SK-N-SH (cell line): ENCODE data around the gene MCF2L2. TPM values are rescaled to one million over a fixed set of nuclear protein-coding genes. Genes with fewer than 3 reads are reported as not detected.

ENCODE experiments used
- CTCF ChIA-PET: fragments of 300-600, 350-600 bp; formaldehyde crosslinking; extraction: SDS; loops from one replicate; lab custom pipeline; 2021; lab: Yijun Ruan, JAX
- POLR2A ChIA-PET: fragments of 350-600 bp; sonication (Branson Sonifier 250); formaldehyde crosslinking; extraction: SDS; loops from one replicate; lab custom pipeline; 2020; ENCODE audit warnings: antibody characterized with exemption, inconsistent platforms; lab: Yijun Ruan, JAX
- DNase-seq: peaks from one replicate; pipeline ENCODE4 v3.0.0; 2012
- H2AFZ ChIP-seq: fragments of 200-600 bp; sonication (generic); 2 replicates; pipeline ENCODE4 v1.8.1; 2016; ENCODE audit warnings: antibody characterized with exemption, mild to moderate bottlenecking, low read depth
- H3F3A ChIP-seq: fragments of 200-600 bp; sonication (generic); replicated peaks from 2 replicates; pipeline ENCODE3; 2016; ENCODE audit warnings: antibody characterized with exemption, mild to moderate bottlenecking; ENCODE audit not compliant: insufficient read depth
- H3K27ac ChIP-seq, 2 experiments: fragments of 200-500 bp in 1 of 2; fragments of 200-600 bp in 1 of 2; sonication (Bioruptor generic) in 1 of 2; sonication (generic), shearing (Covaris generic) in 1 of 2; 2 replicates each; pipeline versions ENCODE4 v1.5.1 to v1.6.1; 2014 to 2016; ENCODE audit warnings: low read depth in 2 of 2, inconsistent platforms in 1 of 2, low read length in 1 of 2, mild to moderate bottlenecking in 1 of 2, mixed read lengths in 1 of 2
- H3K27me3 ChIP-seq: fragments of 200-600 bp; sonication (generic), shearing (Covaris generic); 2 replicates; pipeline ENCODE4 v1.6.1; 2016; ENCODE audit warnings: mixed run types; ENCODE audit not compliant: insufficient read depth
- H3K36me3 ChIP-seq, 2 experiments: fragments of 200-500 bp in 1 of 2; fragments of 200-600 bp in 1 of 2; sonication (Bioruptor generic) in 1 of 2; sonication (generic) in 1 of 2; replicated peaks in 1 of 2; 2 replicates each; pipeline versions ENCODE3 to v1.5.1; 2014 to 2016; ENCODE audit warnings: low read length in 1 of 2, mild to moderate bottlenecking in 1 of 2; ENCODE audit not compliant: insufficient read depth in 2 of 2, control insufficient read depth in 1 of 2
- H3K4me1 ChIP-seq, 2 experiments: fragments of 200-500 bp in 1 of 2; fragments of 200-600 bp in 1 of 2; sonication (Bioruptor generic) in 1 of 2; sonication (generic), shearing (Covaris generic) in 1 of 2; 2 replicates each; pipeline versions ENCODE4 v1.5.1 to v1.6.1; 2014 to 2016; ENCODE audit warnings: low read depth in 1 of 2, low read length in 1 of 2, mixed run types in 1 of 2; ENCODE audit not compliant: insufficient read depth in 2 of 2, control insufficient read depth in 1 of 2
- H3K4me2 ChIP-seq: fragments of 200-600 bp; sonication (generic), shearing (Covaris generic); 2 replicates; pipeline ENCODE4 v1.6.1; 2017; ENCODE audit warnings: mixed run types
- H3K4me3 ChIP-seq, 2 experiments: fragments of 200-500 bp in 1 of 2; fragments of 200-600 bp in 1 of 2; sonication (Bioruptor generic) in 1 of 2; sonication (generic), shearing (Covaris generic) in 1 of 2; 2 replicates each; pipeline versions ENCODE4 v1.5.1 to v1.8.1; 2014 to 2016; ENCODE audit warnings: low read depth in 2 of 2, inconsistent platforms in 1 of 2, low read length in 1 of 2, mild to moderate bottlenecking in 1 of 2, mixed read lengths in 1 of 2, moderate library complexity in 1 of 2
- H3K79me2 ChIP-seq: fragments of 200-600 bp; sonication (generic); 2 replicates; pipeline ENCODE4 v1.8.1; 2017; ENCODE audit warnings: mild to moderate bottlenecking; ENCODE audit not compliant: insufficient read depth
- H3K9ac ChIP-seq: fragments of 200-600 bp; sonication (generic); 2 replicates; pipeline ENCODE4 v1.6.1; 2017; ENCODE audit warnings: mixed run types
- H3K9me2 ChIP-seq: fragments of 200-600 bp; sonication (generic); 2 replicates; pipeline ENCODE4 v1.6.1; 2017; ENCODE audit warnings: mixed run types
- H3K9me3 ChIP-seq: fragments of 200-600 bp; sonication (generic); 2 replicates; pipeline ENCODE4 v1.6.1; 2017; ENCODE audit warnings: mixed run types, mild to moderate bottlenecking, moderate library complexity
- H4K20me1 ChIP-seq: fragments of 200-600 bp; sonication (generic); 2 replicates; pipeline ENCODE4 v1.6.1; 2017; ENCODE audit warnings: mild to moderate bottlenecking, mixed run types; ENCODE audit not compliant: insufficient read depth
- EP300 ChIP-seq, 2 experiments: IDR thresholded peaks; 2 replicates each; pipeline versions ENCODE4 v1.4.0 to v1.6.1; 2012; ENCODE audit warnings: borderline replicate concordance in 1 of 2, low read depth in 1 of 2, low read length in 1 of 2
- FOSL2 ChIP-seq: IDR thresholded peaks from 2 replicates; pipeline ENCODE4 v1.4.0; 2012; ENCODE audit warnings: low read depth, mild to moderate bottlenecking, moderate library complexity, borderline replicate concordance
- FOXJ3 ChIP-seq: sonication (generic); formaldehyde crosslinking; IDR thresholded peaks from 2 replicates; pipeline ENCODE4 v1.5.1; 2020; ENCODE audit warnings: mild to moderate bottlenecking, missing genetic modification reagents
- FOXM1 ChIP-seq: IDR thresholded peaks from 2 replicates; pipeline ENCODE4 v1.4.0; 2012; ENCODE audit warnings: low read depth, mild to moderate bottlenecking
- GABPA ChIP-seq: IDR thresholded peaks from 2 replicates; pipeline ENCODE4 v1.4.0; 2012; ENCODE audit warnings: low read depth, mild to moderate bottlenecking
- MXI1 ChIP-seq: IDR thresholded peaks from 2 replicates; pipeline ENCODE4 v1.6.1; 2012; ENCODE audit warnings: mild to moderate bottlenecking, low read depth, low read length, improper control_type of control experiment
- RAD21 ChIP-seq: IDR thresholded peaks from 2 replicates; pipeline ENCODE4 v1.6.1; 2012; ENCODE audit warnings: mild to moderate bottlenecking, low read length
- RCOR1 ChIP-seq: fragments of 150-350 bp; IDR thresholded peaks from 2 replicates; pipeline ENCODE4 v1.6.1; 2017; ENCODE audit warnings: antibody characterized with exemption, low read length
- SMC3 ChIP-seq: IDR thresholded peaks from 2 replicates; pipeline ENCODE4 v1.6.1; 2012; ENCODE audit warnings: low read depth, low read length, improper control_type of control experiment
- TCF12 ChIP-seq: IDR thresholded peaks from 2 replicates; pipeline ENCODE4 v1.4.0; 2012
- YY1 ChIP-seq: IDR thresholded peaks from 2 replicates; pipeline ENCODE4 v1.4.0; 2012; ENCODE audit warnings: low read depth, mild to moderate bottlenecking
- WGBS: methylation state at CpG from one replicate; pipeline ENCODE4 v1.1.6; 2017; ENCODE audit warnings: low lambda C conversion rate; 5-methylcytosine and 5-hydroxymethylcytosine counted together
- polyA plus RNA-seq, 3 experiments: library from polyadenylated mRNA; depleted of rRNA; stranded (reverse); fragments of >200 nt; gene quantifications; 2 replicates each; pipeline ENCODE4 v1.2.3, GENCODE V29; 2012
- TF ChIP-seq, protein P1 (sequence below): fragments of 200-600 bp; sonication (generic); IDR thresholded peaks from 2 replicates; pipeline ENCODE4 v1.6.1; 2017; ENCODE audit warnings: antibody characterized with exemption, mild to moderate bottlenecking, moderate library complexity

The MCF2L2 gene
- polyA plus RNA-seq, 1 of the 3 experiments (the other 2 are of a cell fraction), result 0.56 TPM

DNA sequence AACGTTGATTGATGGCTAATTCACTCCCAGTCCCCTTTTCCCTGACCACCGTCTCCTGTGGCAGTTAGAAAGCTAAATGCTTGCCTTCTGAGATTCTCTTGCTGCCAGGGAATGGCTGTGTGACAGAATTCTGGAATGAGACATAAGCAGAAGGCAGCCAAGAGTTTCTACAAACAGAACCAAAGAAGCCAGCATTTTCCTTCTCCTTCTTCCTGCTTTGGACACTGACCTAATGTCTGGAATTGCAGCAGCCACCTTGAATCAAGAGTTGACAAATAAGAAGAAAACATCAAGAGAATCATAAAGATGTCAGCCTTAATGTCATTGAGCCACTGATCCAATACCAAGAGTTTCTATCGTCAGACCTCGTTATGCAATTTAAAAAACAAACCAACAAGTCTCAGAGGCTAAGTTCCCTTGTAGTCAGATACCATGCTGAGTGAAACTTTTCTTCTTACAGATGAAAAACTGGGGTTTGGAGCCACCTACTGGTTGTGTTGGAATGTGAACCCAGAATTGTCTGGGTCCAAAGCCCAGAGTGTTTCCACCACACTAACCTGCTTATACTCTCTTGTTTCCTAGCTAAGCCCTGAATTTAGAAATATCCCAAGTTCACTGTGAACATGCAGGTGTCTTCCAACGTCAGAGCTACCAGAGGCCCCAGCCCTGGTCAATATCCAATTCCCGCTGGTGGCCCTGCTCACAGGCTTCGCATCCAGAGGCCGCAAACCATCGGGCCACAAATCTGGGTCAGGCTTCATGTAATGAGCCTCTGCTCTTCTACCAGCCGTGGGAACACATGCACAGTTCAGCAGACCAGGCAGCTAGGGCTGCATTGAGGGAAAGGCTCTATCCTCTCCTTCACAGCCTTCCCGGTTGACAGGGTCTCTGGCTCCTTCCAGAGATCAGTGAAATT is 42.5 kb downstream of the MCF2L2 start:
- Histone ChIP-seq H4K20me1 (no peaks in the 10 kb centered on the region), H3K79me2 (no peaks in the 10 kb centered on the region), H3K9me2 (no peaks in the 10 kb centered on the region), H3F3A (no peaks in the 10 kb centered on the region), H3K36me3 (no peaks in the 10 kb centered on the region), H3K9me3 (no peaks in the 10 kb centered on the region), H3K27ac (peak overlapping the region in 1 of 2 experiments; percentile 16; a peak in 1 of 4 replicates), H3K4me1 (peaks cover 2 to 7% of the 10 kb centered on the region in 2 experiments; a peak in 2 of 4 replicates), H2AFZ (no peak overlapping the region; the same call in 1 of the 2 replicates), H3K4me3 (no peak overlapping the region; a peak in 1 of 4 replicates), H3K9ac (no peak overlapping the region), H3K4me2 (peak overlapping the region; percentile 2; the same call in 1 of the 2 replicates), H3K27me3 (no peaks in the 10 kb centered on the region)
- DNase-seq, result peak; percentile 47
- 55% methylated on average over 11 of the region's 11 CpGs for WGBS
- ChIA-PET CTCF (interaction anchor here (0.6 to 12.9 kb wide), 26 partner anchors 9 to 671 kb away, joined by 3 to 361 read pairs (median 4); partner anchors contain the start of genes LAMP3 and MCF2L2), POLR2A (no interaction called here)
- TF ChIP-seq TCF12 (no peak), GABPA (no peak), SMC3 (peak; percentile 86), RAD21 (peak; percentile 88), MXI1 (no peak), EP300 (IDR thresholded peaks at IDR 0.05; ENCODE audit: borderline replicate concordance in 1 of 2, low read depth in 1 of 2, low read length in 1 of 2) (no peak), RCOR1 (0 out of 2 replicates have a peak, but pooled peaks have one; percentile 25), FOSL2 (no peak), FOXJ3 (CRISPR knock-in tag) (no peak)
- TF ChIP-seq, protein P1, sequence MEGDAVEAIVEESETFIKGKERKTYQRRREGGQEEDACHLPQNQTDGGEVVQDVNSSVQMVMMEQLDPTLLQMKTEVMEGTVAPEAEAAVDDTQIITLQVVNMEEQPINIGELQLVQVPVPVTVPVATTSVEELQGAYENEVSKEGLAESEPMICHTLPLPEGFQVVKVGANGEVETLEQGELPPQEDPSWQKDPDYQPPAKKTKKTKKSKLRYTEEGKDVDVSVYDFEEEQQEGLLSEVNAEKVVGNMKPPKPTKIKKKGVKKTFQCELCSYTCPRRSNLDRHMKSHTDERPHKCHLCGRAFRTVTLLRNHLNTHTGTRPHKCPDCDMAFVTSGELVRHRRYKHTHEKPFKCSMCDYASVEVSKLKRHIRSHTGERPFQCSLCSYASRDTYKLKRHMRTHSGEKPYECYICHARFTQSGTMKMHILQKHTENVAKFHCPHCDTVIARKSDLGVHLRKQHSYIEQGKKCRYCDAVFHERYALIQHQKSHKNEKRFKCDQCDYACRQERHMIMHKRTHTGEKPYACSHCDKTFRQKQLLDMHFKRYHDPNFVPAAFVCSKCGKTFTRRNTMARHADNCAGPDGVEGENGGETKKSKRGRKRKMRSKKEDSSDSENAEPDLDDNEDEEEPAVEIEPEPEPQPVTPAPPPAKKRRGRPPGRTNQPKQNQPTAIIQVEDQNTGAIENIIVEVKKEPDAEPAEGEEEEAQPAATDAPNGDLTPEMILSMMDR, result peak; percentile 80

DNA sequence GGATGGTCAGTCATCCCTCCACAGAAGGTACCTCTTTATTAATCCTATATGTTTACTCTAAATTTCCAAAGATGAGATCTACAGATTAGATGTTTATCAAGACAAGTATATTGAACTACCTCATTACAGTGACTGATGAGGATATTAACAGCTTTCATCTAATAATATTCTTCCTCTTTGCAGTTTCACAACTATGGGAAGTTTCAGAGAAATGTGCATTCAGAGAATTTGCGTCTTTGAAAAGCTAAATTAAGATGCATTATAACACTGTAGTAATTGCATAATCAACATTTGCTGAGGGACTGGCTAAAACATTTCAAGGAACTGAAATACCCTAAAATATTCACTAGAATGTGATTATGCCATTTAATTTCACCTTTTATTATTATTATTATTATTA is 46.7 kb downstream of the MCF2L2 start:
- no peaks in the 10 kb centered on the region for H3K36me3 ChIP-seq
- H3K27me3 ChIP-seq, result no peaks in the 10 kb centered on the region
- H3K4me1 ChIP-seq, result peaks cover 2 to 8% of the 10 kb centered on the region in 2 experiments; a peak in 2 of 4 replicates
- H3K4me3 ChIP-seq, result no peak overlapping the region
- POLR2A ChIA-PET, result no interaction called here
- CTCF ChIA-PET, result interaction anchor here (0.5 to 12.9 kb wide), 38 partner anchors 9 to 667 kb away, joined by 3 to 361 read pairs (median 5); partner anchors contain the start of genes B3GNT5 and MCF2L2
- no peaks in the 10 kb centered on the region for H3F3A ChIP-seq
- WGBS, result 78% methylated on average over 1 of the region's 1 CpG
- TF ChIP-seq FOXM1 (no peak), YY1 (no peak)
- no peak overlapping the region for H3K27ac ChIP-seq
- H3K4me2 ChIP-seq, result no peak overlapping the region
- no peak overlapping the region for H3K9ac ChIP-seq
- H3K79me2 ChIP-seq, result no peaks in the 10 kb centered on the region
- no peak for DNase-seq
- no peaks in the 10 kb centered on the region for H3K9me2 ChIP-seq
- no peaks in the 10 kb centered on the region for H4K20me1 ChIP-seq
- H2AFZ ChIP-seq, result no peak overlapping the region
- no peaks in the 10 kb centered on the region for H3K9me3 ChIP-seq
